ELR (cell line): ENCODE measurements around the gene SPEG.
A peak's percentile ranks its signal among the peaks of the same experiment; 100 is the strongest.

Experiments
- DNase-seq: peaks from one replicate; pipeline ENCODE4 v3.0.0-alpha.2; 2015; ENCODE audit warnings: low read depth

The SPEG gene

GRCh38 chr2:219533930-219534661 lies 99.5 kb downstream of the SPEG start:
- no peak for DNase-seq

DNA sequence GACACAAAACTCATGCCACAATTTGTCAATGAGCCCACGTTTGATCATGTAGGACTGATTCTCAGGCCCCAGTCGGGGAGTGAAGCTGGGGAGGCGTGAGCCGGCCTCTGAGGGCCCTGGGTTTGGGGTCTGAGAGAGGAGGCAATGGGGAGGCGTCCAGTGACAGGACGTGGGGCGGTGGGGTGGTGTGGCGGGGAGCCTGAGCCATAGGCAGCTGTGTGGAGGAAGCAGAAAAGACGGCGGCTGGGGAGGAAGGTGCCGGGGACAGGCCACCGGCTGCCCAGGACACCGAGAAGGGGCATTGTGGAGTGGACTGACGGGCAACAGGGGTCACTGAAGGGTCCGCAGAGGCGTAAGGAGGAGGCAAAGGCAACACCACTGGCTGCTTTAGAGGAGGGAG lies 101.8 kb downstream of the SPEG start:
- no peak for DNase-seq

DNA sequence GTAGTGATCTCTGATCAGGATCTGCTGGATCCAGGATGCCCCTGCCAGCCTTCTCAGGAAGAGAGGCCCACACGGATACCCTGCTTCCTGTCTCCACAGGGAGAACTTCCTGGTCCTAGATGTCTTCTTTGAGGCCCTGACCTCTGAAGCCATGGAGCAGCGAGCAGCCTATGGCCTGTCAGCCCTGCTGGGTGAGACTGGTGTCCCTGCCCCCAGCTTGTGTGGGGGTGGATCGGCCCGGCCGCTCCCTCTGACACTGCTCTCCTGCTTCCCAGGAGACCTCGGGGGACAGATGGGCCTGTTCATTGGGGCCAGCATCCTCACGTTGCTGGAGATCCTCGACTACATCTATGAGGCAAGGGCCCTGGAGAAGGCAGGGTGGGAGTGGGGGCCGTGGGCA lies 102.3 kb downstream of the SPEG start:
- no peak for DNase-seq

GRCh38 chr2:219537657-219538488 lies 103.2 kb downstream of the SPEG start:
- DNase-seq, result no peak

GRCh38 chr2:219538504-219538951 lies 103.9 kb downstream of the SPEG start:
- no peak for DNase-seq

DNA sequence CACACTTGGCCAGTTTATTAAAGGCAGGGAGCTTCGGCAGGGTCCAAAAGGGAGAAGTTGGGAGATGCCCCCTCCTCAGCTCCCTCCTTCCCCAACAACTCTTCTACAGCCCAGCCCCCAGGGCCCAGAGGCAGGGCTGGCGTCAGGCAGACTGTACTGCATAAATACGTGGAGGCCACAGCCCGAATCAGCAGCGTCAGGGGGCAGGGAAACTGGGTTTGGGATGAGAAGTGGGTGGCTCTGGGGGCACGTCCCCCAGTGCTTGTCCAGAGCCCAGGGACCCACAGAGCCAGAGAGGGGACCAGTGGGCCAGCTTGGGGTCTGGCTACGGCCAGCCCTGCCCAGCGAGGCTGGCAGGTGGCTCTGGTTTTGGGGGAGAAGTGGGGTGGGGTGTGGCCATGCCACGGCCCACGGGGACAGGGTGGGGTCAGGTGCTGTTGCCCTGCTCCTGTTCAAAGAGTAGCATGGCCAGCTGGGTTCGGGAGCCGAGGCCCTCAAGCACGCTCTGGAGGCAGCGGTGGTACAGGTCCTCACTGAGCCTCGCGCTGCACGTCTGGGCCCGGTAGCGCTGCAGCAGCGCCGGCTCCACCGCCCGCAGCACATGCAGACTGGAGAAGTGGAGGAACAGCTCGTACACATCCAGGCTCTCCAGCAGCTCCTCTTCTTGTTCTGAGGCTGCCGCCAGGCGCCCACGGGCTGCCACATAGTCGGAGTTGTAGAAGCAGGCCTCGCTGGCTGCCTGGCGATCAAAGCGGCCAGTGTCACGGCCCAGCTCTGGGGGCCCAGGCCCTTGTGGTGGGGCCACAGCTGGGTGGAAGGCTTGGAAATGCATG lies 104.5 kb downstream of the SPEG start:
- DNase-seq, result no peak

DNA sequence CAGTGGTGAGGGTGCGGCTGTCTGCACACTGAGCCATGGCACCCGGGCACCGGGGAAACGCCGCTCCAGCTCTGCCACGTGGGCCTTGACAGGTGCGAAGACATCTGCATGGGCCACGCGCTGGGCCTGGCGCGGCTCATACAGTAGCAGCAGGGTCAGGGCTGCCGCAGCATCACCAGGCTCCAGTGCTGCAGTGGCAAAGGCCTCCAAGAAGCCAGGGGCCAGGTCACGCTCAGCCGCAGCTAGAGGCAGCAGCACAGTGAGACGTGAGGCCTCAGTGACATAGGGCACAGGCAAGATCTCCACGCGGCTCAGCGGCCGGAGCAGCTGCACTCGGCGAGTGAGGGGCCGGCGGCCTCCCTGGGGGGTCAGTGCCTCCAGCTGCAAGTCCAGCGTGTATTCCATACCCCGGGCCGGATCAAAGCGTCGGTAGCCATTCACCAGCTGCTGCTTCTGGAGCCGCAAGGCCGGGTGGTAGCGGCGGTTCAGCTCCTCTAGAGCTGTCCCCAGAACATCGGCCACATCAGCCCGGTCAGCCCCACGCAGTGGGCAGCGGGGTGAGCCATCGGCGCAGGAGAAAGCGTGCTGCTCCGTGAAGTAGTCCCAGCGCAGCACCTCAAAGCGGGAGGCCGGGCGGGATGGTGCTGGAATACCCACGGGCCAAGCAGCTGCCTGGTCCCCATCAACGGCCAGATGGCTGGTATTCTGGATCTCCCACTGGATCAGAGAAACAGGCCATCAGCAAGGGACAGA lies 105.5 kb downstream of the SPEG start:
- DNase-seq, result no peak

DNA sequence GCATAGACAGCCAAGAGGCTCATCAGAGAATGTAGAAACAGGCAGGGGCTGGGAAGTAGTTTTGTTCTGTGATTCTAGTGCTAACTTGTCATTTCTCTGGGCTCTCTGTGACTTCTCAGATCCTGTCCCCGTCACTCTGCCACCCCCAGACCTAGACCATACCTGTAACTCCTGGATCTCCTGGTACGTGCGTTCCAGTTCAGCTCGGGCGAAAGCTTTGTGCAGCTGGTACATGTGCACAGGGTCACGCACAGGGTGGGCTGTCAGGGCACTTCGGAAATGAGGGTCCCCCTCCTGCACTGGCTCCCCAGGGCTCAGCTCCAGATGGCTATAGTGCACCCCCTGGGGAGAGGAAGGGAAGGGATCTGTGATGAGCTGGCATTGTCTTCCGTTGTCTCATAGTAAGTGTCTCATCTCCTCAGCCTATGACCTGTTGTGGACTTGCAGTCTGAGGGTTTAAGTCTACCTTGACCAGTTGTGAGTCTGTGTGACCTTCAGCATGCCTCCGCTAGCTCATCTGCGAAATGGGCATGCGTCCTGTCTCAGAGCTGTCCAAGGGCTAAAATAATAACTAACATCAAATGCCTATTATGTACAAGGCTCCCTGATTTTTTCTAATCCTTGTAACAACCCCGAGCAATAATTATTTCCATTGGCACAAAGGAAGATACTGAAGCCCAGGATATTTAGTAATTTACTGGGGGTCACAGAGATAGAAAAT lies 106.3 kb downstream of the SPEG start:
- DNase-seq, result no peak

GRCh38 chr2:219541611-219542180 lies 107.1 kb downstream of the SPEG start:
- DNase-seq, result peak; percentile 40

DNA sequence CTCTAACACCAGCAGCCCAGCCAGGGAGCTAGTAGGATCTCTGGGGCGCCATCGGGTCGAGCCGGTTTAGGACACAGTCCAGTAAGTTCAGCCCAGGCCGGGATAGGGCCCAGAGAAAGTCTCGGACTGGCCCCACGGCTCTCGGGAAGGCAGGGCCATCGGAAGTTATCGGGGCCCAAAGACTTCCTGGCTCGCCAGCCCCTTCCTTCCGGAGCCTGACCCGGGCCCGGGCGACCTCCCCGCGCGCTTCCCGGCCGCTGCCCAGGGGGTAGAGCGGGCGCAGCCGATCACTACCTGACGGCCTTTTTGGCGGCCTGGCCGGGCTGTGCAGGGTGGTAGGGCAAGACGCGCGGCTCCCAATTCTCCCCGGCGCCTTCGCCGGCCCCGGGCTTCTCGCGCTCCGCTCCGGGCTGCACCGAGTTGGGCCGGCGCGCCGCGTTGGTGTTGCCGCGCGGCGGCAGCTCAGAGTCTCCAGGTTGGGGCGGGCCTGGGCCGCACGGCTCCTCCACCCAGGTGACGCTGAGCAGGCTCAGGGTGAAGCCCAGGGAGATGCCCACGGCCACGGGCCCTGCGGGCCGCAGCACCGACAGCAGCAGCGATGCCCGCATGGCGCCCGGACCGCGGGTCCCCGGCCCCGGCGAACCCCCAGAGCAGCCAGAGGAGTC lies 108.4 kb downstream of the SPEG start:
- DNase-seq, result peak; percentile 59

DNA sequence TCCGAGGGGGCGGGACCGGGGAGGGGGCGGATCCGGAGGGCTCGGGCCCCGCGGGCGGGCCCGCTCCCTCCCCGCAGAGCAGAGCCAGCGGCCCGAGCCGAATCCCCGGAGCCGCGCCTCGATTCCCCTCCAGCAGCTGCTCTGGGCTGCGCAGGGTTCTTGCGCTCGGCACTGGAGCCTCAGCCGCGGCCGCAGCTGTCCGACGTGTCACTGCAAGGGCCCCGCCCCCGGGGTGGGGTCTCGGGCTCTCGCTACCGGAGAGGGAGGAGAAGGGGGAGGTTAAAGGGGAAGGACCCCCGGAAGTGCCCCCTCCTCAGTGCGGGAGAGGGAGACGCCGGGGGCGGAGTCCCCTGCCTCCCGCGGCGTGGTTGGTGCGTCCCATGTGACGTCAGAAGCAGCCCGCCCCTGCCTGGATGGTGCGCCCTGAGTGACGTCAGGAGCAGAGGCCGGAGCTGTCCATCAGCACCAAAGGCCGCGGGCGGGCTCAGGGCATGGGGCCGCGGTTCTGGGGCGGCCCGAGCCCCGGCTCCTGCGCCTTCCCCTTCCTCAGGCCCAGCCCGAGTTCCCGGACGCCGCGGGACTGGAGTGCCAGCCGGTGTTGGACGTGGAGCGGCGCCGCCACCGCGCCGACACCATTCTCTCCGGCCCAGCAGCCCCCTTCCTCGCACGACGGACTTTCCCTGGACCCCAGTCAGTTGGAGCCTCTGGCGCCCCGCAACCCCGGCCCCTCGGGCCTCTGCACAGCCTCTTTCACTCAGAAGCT lies 109.1 kb downstream of the SPEG start, which contains the start of the genes CHPF and TMEM198:
Gene CHPF (minus strand): TSS at position 214 of the 763 bp plus-strand sequence. CDS start 271 bp downstream, outside the sequence.
Gene TMEM198 (plus strand): TSS at position 433 of the 763 bp plus-strand sequence. CDS start 700 bp downstream, outside the sequence.
- DNase-seq, result peak; percentile 97

- no peak for DNase-seq
Measured at GRCh38 chr2:219544567-219544966, 109.9 kb downstream of the SPEG start.

GRCh38 chr2:219545295-219545942 lies 110.8 kb downstream of the SPEG start:
- DNase-seq, result no peak

- no peak for DNase-seq
Measured at GRCh38 chr2:219545943-219546352, 111.3 kb downstream of the SPEG start.

DNA sequence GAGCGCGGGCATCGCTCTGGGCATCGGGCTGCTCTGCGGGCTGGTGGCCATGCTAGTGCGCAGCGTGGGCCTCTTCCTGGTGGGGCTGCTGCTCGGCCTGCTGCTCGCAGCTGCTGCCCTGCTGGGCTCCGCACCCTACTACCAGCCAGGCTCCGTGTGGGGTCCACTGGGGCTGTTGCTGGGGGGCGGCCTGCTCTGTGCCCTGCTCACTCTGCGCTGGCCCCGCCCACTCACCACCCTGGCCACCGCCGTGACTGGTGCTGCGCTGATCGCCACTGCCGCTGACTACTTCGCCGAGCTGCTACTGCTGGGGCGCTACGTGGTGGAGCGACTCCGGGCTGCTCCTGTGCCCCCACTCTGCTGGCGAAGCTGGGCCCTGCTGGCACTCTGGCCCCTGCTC lies 113.0 kb downstream of the SPEG start:
- DNase-seq, result no peak
